NCI-H446 treated with DMSO at 0.1 percent for 48 hours (cell line): ENCODE results near the gene PLEKHG7.
A peak's percentile ranks its signal among the peaks of the same experiment; 100 is the strongest.

Source experiments
- DNase-seq: peaks from one replicate; lab custom pipeline; 2025; lab: John Stamatoyannopoulos, UW

Gene PLEKHG7

GRCh38 chr12:92715625-92716024 is 12.8 kb downstream of the PLEKHG7 start:
- no peak for DNase-seq

GRCh38 chr12:92717202-92717601 is 14.4 kb downstream of the PLEKHG7 start:
- no peak for DNase-seq

DNA sequence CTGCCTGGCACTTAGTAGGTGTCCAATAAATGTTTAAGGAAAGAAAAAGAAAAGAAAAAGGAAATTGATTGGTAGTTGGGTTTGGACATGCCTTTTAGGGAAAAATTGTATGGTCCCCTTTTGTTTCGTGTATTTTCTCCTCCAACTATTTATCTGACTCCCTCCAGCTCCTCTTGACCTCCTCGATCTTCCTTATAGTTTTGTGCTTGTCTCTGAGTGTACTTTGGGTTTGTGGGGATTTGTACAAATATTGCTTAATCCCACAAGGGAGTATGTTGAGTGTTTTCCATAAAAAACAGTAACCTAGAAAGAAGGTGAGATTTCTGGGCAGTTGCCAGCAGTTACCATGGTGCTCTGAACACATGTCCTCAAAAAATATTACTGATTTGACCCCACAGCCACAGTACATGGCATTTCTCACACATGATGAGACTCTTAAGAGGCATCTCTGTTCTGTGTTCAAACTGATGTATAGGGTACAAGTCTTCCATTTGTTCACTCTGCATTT is 15.7 kb downstream of the PLEKHG7 start:
- no peak for DNase-seq

GRCh38 chr12:92719674-92720073 is 16.9 kb downstream of the PLEKHG7 start:
- DNase-seq = no peak

DNA sequence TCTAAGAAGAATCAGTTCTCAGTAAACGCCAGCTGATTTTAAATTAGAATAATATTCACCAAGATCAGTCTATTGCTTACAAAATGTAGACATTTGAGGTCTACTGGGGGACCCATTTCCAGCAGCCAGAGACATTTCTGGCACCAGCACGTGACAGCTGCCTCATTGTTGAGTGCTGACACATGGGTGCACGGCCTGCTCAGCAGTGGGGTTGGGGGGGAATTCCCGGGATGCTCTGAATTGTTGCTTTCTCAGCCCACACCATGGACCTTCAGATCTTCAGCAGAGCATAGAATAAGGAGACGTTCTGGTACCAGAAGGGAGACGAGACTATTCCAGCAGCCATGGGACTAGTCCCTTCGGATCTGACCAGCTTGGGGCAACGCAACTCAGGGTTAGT is 18.3 kb downstream of the PLEKHG7 start:
- no peak for DNase-seq

- DNase-seq = no peak
Observed at GRCh38 chr12:92721656-92722055, 18.9 kb downstream of the PLEKHG7 start.

DNA sequence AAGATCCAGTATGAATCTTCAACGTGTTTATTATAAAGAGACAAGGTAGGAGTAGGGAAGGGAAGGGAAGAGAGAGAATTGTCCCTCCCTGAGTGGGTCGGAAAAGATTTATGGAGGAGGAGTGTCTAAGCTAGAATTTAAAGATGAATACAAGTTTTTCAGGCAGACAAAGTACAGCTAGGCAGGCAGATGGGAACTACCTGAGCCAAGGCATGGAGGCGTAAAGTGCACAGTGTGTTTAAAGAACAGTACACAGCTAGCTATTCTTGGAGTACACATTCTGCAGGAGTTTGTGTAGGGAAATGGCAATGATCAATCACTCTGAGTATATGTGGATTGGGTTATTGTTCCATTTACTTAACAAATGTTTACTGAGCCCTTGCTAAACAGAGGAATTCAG is 20.1 kb downstream of the PLEKHG7 start:
- no peak for DNase-seq

- no peak for DNase-seq
Observed at GRCh38 chr12:92726850-92727249, 24.1 kb downstream of the PLEKHG7 start.

- DNase-seq = no peak
Observed at GRCh38 chr12:92729773-92730305, 27.1 kb downstream of the PLEKHG7 start.

- no peak for DNase-seq
Observed at GRCh38 chr12:92730758-92731157, 28.0 kb downstream of the PLEKHG7 start.

DNA sequence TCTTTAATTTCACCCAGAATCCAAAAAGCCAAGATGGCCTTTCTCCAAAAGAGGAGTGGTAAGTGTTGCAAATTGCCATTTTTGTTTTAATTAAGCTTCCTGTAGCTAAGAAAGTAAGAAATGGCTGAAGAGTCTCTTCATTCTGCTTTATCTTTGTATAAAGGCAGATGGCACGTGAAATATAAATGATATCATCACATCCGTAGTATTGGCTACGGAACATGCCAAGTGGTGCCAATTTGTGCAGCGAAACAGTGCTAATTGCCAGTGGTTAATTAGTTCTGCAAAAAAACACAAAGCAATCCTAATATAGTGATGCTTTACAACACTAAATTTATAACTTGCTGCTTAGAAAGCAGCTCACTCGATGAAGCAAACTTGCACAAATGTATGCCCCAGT is 29.4 kb downstream of the PLEKHG7 start:
- peak; percentile 69 for DNase-seq

DNA sequence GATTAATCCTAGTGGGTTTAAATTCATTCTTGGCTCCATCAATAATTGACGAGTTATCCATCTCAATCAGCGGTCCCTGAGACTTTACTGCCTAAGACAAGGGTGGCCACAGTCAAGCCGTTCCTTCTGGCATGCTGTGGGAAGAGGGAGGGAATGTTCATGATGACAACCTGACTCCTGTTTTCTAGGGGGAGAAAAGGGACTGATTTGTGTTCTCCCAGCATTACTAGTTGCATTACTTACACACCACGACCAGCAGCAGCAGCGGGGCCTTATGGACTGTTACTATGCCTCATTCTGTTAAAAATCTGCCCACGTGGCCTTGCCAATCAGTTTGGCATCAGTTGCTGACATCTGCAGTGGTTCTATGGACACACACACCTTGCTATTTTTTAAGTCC is 29.9 kb downstream of the PLEKHG7 start:
- peak; percentile 57 for DNase-seq

DNA sequence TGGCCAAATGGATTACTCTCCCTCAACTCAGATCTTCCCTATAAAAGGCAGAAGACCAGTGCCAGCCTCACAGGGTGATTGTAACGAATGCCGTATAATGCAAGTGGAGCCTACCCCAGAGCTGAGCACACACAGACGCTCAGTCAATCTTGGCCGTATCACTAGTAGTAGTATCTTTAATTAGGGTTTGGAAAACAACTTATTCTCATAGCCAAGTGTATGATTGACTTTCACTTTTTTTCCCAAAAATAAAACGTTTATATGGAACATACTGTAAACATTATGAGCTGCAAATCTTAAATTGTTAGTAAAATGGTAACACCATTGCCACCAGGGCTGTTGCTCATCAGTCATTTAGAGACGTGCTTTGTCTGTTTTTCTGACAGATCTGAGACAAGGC is 30.4 kb downstream of the PLEKHG7 start:
- DNase-seq = no peak

DNA sequence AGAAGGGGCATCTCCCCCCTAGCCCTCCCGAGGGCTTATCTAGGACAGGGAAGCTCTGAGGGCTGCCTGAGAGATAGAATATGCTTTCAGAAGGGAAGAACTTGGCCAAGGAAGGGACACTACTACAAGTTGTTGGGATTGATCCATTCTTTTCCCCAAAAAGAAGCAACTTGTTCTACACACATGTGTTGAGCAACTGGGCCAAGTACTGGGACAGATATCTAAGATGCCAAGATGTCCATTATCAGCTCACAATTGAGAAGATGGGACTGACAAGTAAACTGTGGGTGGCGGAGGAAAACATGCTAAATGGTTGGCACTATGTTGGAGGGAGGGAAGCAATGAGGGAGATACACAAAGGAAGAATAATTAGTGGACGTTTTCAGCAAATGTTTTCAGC is 30.9 kb downstream of the PLEKHG7 start:
- no peak for DNase-seq

DNA sequence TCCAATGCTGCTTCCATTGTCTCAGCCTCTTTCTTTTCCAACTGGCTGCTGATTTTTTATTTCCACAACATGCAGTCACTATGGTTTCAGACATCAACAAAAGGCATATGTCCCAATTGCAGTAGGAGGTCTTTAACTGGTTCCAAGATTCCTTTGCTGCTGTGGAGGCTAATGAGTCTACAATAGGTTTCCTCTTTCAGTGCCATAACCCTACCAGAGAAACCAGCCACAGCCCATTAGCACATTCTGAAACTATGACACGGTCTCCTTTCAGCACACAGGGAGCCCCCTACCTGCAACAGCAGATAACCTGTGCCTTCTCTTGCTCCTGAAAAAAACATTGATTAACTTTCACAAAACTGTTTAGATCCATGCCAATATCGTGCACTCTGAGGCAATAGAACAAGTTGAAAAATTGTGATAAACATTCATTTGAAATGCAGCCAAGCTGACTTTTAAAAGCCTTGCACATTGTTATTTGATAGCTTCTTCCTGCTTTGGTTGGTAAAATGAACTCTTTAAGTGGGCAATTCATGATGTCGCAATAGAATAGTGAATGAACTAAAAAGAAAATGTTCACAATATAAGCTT is 32.4 kb downstream of the PLEKHG7 start:
- DNase-seq = peak; percentile 82

- DNase-seq = no peak
Observed at GRCh38 chr12:92736605-92737004, 33.8 kb downstream of the PLEKHG7 start.

DNA sequence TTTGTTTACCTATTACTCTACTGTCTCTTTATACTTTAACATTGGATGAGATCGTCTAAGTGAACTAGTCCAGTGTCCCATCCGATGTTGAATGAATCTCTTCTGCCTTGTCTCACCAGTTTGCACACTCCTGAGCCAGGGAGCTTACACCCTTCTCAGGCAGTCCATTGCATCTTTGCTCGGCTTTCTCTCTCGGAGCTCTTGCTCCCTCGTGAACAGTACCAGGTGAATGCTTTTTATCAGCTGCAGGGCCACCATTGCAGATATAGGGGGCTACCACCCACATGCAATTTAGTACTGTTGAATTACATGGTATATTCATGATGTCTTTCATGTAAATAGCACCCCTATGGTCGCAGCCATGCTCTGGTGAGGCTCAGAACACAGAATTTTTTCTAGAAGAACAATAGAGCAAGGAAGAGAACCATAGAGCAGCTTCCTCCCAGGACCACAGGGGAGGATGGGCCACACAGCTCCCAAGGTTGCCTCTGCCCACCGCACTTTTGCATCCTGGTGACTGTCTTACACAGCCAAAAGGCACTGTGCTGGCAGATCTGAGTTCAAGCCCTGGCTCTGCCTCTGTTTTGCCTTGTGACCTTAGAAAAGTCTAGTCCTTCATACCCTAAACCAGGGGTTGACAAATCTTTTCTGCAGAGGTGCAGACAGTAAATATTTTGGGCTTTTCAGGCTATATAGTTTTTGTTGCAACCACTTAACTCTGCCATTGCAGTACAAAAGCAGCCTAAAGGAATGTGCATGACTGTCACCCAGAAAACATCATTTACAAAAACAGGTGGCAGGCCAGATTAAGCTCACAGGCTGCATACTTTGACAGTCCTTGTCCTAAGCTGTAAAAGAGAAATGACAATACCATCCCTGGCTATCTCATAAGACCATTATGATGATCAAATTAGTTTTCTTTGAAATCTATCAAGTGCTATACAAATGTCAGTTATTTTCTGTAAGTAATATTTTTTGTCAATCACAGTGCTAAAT is 35.4 kb downstream of the PLEKHG7 start:
- no peak for DNase-seq

GRCh38 chr12:92739113-92739512 is 36.3 kb downstream of the PLEKHG7 start:
- peak; percentile 26 for DNase-seq

DNA sequence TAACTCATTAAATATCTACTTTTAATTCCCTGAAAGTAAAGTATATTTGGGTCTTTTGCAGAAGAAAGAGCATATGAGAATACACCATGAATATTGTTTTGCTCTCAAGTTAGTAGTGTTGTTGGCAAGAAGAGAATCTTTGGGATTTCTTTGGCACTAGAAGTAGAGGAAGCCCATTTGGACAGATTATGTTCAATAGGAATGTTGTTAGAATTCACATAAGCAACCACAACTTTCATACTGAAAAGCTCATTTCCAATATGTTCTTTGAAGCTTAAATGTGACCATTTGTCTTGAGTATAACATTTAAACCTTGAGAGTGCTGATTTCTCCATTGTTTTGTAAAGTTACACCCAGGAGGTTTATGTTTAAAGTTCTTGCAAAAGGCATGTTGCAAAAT is 37.6 kb downstream of the PLEKHG7 start:
- no peak for DNase-seq

- no peak for DNase-seq
Observed at GRCh38 chr12:92743026-92743425, 40.2 kb downstream of the PLEKHG7 start.

DNA sequence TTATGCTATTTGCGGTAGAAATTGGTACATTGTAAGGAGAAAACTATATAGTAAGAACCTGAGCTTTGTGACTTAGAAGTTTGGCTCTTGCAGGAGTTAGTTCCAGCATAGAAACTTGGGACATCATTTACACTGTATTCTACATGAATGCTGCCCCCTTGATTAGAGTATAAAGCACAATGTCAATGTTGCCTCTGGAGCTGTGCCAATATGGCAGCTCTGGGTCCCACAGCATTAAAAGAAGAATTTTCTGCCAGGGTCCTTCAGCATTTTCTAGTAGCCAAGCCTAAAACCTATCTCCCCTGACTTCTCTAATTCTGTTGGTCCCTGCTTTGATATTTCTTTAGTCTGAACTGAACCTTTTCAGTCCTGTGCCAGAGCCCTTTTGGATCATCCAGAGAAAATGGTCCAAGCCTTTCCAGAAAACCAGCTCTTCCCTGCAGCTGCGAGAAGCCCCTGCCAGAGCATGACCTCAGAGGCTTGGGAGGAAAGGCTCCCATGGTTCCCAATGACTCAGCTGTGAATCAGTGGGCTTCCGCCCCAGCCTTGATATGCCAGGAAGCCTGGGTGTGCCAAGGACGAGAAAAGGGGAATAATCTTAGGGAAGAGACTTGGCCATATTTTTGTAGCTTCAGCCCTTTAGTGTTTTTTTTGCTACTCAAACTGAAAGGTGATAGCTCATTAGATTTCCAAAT is 43.2 kb downstream of the PLEKHG7 start:
- DNase-seq = peak; percentile 74

DNA sequence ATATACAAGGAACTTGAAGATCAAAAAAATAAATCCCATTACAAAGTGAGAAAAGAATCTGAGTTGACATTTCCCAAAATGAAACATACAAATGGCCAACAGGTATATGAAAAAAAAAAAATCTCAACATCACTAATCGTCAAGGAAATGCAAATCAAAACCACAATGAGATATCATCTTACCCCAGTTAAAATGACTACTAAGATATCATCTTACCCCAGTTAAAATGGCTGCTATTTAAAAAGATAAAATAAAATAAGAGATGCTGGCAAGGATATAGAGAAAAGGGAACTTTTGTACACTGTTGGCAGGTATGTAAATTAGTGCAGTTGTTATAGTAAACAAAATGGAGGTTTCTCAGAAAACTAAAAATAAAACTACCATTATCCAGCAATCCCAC is 44.4 kb downstream of the PLEKHG7 start:
- DNase-seq = no peak
